MM.1S (cell line): ENCODE results near the gene TRAPPC1.

Experiments used
- EZH2 ChIP-seq: fragments of 300-600 bp; sonication (generic); optimal IDR thresholded peaks from 2 replicates; pipeline ENCODE3; 2017; ENCODE audit warnings: low read depth, mild to moderate bottlenecking, antibody characterized with exemption, low read length, mixed read lengths
- EZH2phosphoT487 ChIP-seq: fragments of 300-600 bp; sonication (generic); IDR thresholded peaks from 2 replicates; pipeline ENCODE4 v1.6.1; 2018; ENCODE audit warnings: antibody characterized with exemption, low read length
- TF ChIP-seq, protein P1 (sequence below): fragments of 300-600 bp; sonication (generic); IDR thresholded peaks from 2 replicates; pipeline ENCODE4 v1.5.1; 2016; ENCODE audit warnings: antibody characterized with exemption, low read length, mixed read lengths

DNA sequence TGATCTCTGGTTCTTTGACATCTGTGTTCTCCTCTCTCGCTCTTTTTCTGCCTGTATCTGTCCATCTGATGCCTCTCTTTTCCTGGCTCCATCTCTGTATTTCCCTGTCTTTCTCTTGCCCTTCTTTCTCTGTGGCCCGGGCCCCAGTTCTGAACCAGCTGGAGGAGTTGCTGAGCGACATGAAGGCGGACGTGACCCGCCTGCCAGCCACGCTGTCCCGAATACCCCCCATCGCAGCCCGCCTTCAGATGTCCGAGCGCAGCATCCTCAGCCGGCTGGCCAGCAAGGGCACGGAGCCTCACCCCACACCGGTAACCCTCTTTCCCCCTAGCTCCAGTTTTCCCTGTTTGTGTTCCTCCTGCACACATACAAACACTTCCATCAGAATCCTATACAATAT lies 21.5 kb downstream of the TRAPPC1 start:
- TF ChIP-seq, protein P1, sequence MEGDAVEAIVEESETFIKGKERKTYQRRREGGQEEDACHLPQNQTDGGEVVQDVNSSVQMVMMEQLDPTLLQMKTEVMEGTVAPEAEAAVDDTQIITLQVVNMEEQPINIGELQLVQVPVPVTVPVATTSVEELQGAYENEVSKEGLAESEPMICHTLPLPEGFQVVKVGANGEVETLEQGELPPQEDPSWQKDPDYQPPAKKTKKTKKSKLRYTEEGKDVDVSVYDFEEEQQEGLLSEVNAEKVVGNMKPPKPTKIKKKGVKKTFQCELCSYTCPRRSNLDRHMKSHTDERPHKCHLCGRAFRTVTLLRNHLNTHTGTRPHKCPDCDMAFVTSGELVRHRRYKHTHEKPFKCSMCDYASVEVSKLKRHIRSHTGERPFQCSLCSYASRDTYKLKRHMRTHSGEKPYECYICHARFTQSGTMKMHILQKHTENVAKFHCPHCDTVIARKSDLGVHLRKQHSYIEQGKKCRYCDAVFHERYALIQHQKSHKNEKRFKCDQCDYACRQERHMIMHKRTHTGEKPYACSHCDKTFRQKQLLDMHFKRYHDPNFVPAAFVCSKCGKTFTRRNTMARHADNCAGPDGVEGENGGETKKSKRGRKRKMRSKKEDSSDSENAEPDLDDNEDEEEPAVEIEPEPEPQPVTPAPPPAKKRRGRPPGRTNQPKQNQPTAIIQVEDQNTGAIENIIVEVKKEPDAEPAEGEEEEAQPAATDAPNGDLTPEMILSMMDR = no peak
- no peak for TF ChIP-seq EZH2phosphoT487
- no peak for TF ChIP-seq EZH2
